Uterus (tissue), 2 donors: ENCODE results near the gene PLA2G6.

Experiments
- POLR2A ChIP-seq, 2 donors: fragments of 450-650 bp; IDR thresholded peaks; one replicate each; pipeline ENCODE4 v1.6.1; 2016; ENCODE audit warnings: antibody characterized with exemption in 2 of 2, mild to moderate bottlenecking in 1 of 2, moderate library complexity in 1 of 2
- TF ChIP-seq, protein P1 (sequence below), 4 experiments: fragments of 200-600 bp in 2 of 4; fragments of 450-650 bp in 2 of 4; sonication (generic) in 2 of 4; IDR thresholded peaks; one replicate each; pipeline ENCODE4 v1.5.1; 2016 to 2019; ENCODE audit warnings: antibody characterized with exemption in 4 of 4, mild to moderate bottlenecking in 2 of 4, moderate library complexity in 1 of 4

GRCh38 chr22:38230916-38231315, 49.3 kb upstream of the PLA2G6 start:
- TF ChIP-seq POLR2A (IDR thresholded peaks at IDR 0.05): no peak
- TF ChIP-seq, protein P1, sequence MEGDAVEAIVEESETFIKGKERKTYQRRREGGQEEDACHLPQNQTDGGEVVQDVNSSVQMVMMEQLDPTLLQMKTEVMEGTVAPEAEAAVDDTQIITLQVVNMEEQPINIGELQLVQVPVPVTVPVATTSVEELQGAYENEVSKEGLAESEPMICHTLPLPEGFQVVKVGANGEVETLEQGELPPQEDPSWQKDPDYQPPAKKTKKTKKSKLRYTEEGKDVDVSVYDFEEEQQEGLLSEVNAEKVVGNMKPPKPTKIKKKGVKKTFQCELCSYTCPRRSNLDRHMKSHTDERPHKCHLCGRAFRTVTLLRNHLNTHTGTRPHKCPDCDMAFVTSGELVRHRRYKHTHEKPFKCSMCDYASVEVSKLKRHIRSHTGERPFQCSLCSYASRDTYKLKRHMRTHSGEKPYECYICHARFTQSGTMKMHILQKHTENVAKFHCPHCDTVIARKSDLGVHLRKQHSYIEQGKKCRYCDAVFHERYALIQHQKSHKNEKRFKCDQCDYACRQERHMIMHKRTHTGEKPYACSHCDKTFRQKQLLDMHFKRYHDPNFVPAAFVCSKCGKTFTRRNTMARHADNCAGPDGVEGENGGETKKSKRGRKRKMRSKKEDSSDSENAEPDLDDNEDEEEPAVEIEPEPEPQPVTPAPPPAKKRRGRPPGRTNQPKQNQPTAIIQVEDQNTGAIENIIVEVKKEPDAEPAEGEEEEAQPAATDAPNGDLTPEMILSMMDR (IDR thresholded peaks at IDR 0.05): no peak
